B cell (primary cell): ENCODE data around the gene PSTPIP1. TPM values are rescaled to one million over a fixed set of nuclear protein-coding genes. Genes with fewer than 3 reads are reported as not detected.

Experiments used
- ATAC-seq: fragments of 200-7000 bp; cut with Tn5 transposase; one replicate; pipeline ENCODE4 v1.10.0; 2021; ENCODE audit warnings: low read depth, mild to moderate bottlenecking, moderate number of reproducible peaks, moderate library complexity
- CTCF ChIA-PET: fragments of 350-600 bp; sonication (Branson Sonifier 250); formaldehyde crosslinking; loops from one replicate; lab custom pipeline; 2021; ENCODE audit warnings: antibody characterized with exemption, inconsistent platforms; lab: Charles Lee
- POLR2A ChIA-PET: fragments of 350-600 bp; sonication (Branson Sonifier 250); formaldehyde crosslinking; loops from one replicate; lab custom pipeline; 2021; ENCODE audit warnings: antibody characterized with exemption; lab: Charles Lee
- DNase-seq: peaks from one replicate; pipeline ENCODE4 v3.0.0; 2013
- H2AFZ ChIP-seq: 2 replicates; pipeline ENCODE4 v1.6.1; 2012; ENCODE audit warnings: mild to moderate bottlenecking, low read depth, low read length; ENCODE audit not compliant: insufficient read depth, poor library complexity, severe bottlenecking
- H3K27ac ChIP-seq, 2 donors: 1 replicate in 1 of 2; 2 replicates in 1 of 2; pipeline ENCODE4 v1.5.1; 2012 to 2013; ENCODE audit warnings: low read length in 2 of 2, mild to moderate bottlenecking in 2 of 2, moderate library complexity in 1 of 2
- H3K27me3 ChIP-seq, 4 experiments: fragments of 200-600 bp in 1 of 4; sonication (generic) in 1 of 4; replicated peaks in 1 of 4; 1 replicate in 2 of 4; 2 replicates in 2 of 4; pipeline versions ENCODE4 v1.6.1 to v1.7.0; 2013 to 2016; ENCODE audit warnings: low read length in 3 of 4, mild to moderate bottlenecking in 2 of 4, mixed read lengths in 1 of 4, moderate library complexity in 1 of 4; ENCODE audit not compliant: insufficient read depth in 4 of 4, control insufficient read depth in 3 of 4; ENCODE audit errors: control extremely low read depth in 1 of 4
- H3K36me3 ChIP-seq, 2 experiments: replicated peaks in 1 of 2; 1 replicate in 1 of 2; 2 replicates in 1 of 2; pipeline versions ENCODE4 v1.6.1 to v1.7.1; 2013; ENCODE audit warnings: low read length in 1 of 2; ENCODE audit not compliant: insufficient read depth in 2 of 2, control insufficient read depth in 1 of 2; ENCODE audit errors: control extremely low read depth in 1 of 2, extremely low read depth in 1 of 2
- H3K4me1 ChIP-seq, 2 donors: fragments of 200-600 bp in 1 of 2; sonication (generic) in 1 of 2; 1 replicate in 1 of 2; 2 replicates in 1 of 2; pipeline versions ENCODE4 v1.5.1 to v1.6.1; 2013 to 2017; ENCODE audit warnings: low read length in 2 of 2; ENCODE audit not compliant: control insufficient read depth in 2 of 2, insufficient read depth in 2 of 2
- H3K4me2 ChIP-seq: replicated peaks from 2 replicates; pipeline ENCODE3; 2012; ENCODE audit warnings: mild to moderate bottlenecking, low read depth, low read length; ENCODE audit not compliant: poor library complexity, severe bottlenecking
- H3K4me3 ChIP-seq, 5 experiments: fragments of 200-600 bp in 1 of 5; sonication (generic) in 1 of 5; 1 replicate in 3 of 5; 2 replicates in 2 of 5; pipeline versions ENCODE4 v1.5.1 to v1.7.0; 2011 to 2016; ENCODE audit warnings: low read length in 4 of 5, mild to moderate bottlenecking in 4 of 5, low read depth in 2 of 5, control low read depth in 1 of 5, moderate library complexity in 1 of 5; ENCODE audit not compliant: insufficient read depth in 1 of 5; ENCODE audit errors: control extremely low read depth in 1 of 5, extremely low read depth in 1 of 5
- H3K79me2 ChIP-seq: fragments of 200-600 bp; sonication (generic); one replicate; pipeline ENCODE4 v1.6.0; 2016; ENCODE audit warnings: low read length; ENCODE audit not compliant: control insufficient read depth, insufficient read depth
- H3K9ac ChIP-seq: fragments of 200-600 bp; sonication (generic); 2 replicates; pipeline ENCODE4 v1.6.1; 2017; ENCODE audit warnings: mild to moderate bottlenecking, low read length, moderate library complexity
- H3K9me3 ChIP-seq, 3 donors: one replicate each; pipeline versions ENCODE4 v1.6.1 to v1.7.1; 2013; ENCODE audit warnings: low read length in 2 of 3; ENCODE audit not compliant: control insufficient read depth in 2 of 3, insufficient read depth in 1 of 3; ENCODE audit errors: control extremely low read depth in 1 of 3
- H4K20me1 ChIP-seq: 2 replicates; pipeline ENCODE4 v1.6.0; 2012; ENCODE audit warnings: mild to moderate bottlenecking, low read length; ENCODE audit not compliant: insufficient read depth, control insufficient read depth, poor library complexity, severe bottlenecking
- H3K27ac Mint-ChIP-seq: one replicate; pipeline ENCODE4 v1.8.0; 2021; ENCODE audit warnings: mixed read lengths
- H3K27me3 Mint-ChIP-seq: one replicate; pipeline ENCODE4 v1.8.0; 2021; ENCODE audit warnings: mixed read lengths
- H3K4me1 Mint-ChIP-seq: one replicate; pipeline ENCODE4 v1.8.0; 2021; ENCODE audit warnings: mixed read lengths
- H3K4me3 Mint-ChIP-seq: one replicate; pipeline ENCODE4 v1.8.0; 2021; ENCODE audit warnings: mixed read lengths
- H3K9me3 Mint-ChIP-seq: one replicate; pipeline ENCODE4 v1.8.0; 2022; ENCODE audit warnings: mixed read lengths; ENCODE audit not compliant: insufficient read depth
- EZH2 ChIP-seq: IDR thresholded peaks from 2 replicates; pipeline ENCODE4 v1.6.1; 2012; ENCODE audit warnings: borderline replicate concordance, low read depth, mild to moderate bottlenecking, moderate library complexity, low read length; ENCODE audit not compliant: insufficient read depth, poor library complexity, severe bottlenecking
- WGBS: methylation state at CpG from one replicate; pipeline ENCODE4 v1.1.5; 2013; ENCODE audit warnings: missing lambda C conversion rate; ENCODE audit not compliant: insufficient coverage; 5-methylcytosine and 5-hydroxymethylcytosine counted together
- intact Hi-C: fragments of 100-400 bp; cut with micrococcal nuclease; formaldehyde crosslinking; loops from one replicate; pipeline ENCODE4 v1.10.0; 2022
- polyA plus RNA-seq: library from polyadenylated mRNA; depleted of rRNA; stranded (reverse); fragments of >200 nt; gene quantifications from 2 replicates; pipeline ENCODE4 v1.2.3, GENCODE V29; 2012
- total RNA-seq, 2 donors: library from RNA; stranded (reverse); fragments of 120-200 nt in 1 of 2; gene quantifications; 1 replicate in 1 of 2; 2 replicates in 1 of 2; pipeline versions ENCODE4 v1.2.3 to v1.2.4, GENCODE V29; 2013 to 2022
- TF ChIP-seq, protein P1 (sequence below): fragments of 200-600 bp; IDR thresholded peaks from one replicate; pipeline ENCODE4 v1.8.0; 2022; ENCODE audit warnings: antibody characterized with exemption, mild to moderate bottlenecking

PSTPIP1 gene
- total and polyA plus RNA-seq, 2 donors (not counting 1 experiment from before 2014, with no cell fraction given) = 69.0 to 79.3 TPM

DNA sequence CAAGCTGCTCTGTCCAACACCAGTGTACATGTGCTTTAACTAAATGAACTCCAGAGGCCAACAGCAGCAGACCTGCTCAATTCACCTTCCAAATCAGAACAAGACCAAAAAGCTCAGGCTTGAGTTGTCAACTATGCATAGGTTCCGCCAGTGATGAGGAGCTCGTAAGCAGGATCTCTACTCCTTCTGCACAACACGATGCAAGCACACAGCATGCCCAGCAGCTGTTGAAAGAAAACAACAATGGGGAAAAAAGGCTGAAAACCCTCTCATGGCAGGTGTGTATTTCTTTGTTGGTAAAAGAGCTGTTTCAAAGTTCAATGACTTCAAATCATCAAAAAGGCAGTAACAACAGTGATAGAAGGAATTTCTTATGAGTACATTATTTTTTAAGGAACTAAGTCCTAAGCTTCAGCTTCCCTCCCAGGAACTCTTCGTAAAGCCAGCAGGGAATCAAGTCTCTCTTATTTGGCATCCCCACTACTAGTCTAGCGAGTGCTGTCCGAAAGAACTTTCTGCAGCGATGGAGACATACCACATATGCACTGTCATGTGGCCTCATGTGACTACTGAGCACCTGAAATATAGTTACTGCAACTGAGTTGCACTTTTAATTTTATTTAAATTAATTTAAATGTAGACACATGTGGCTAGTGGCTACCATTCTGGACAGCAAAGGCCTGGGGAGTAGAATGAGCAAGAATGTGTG lies 51.9 kb downstream of the PSTPIP1 start:
- intact Hi-C loops = no loop called here
- H3K27me3 ChIP-seq = no peaks in the 10 kb centered on the region
- peaks cover 51% of the 10 kb centered on the region for H3K79me2 ChIP-seq
- no peak overlapping the region for H3K4me3 ChIP-seq
- ChIA-PET CTCF (interaction anchor here (0.6 to 2.7 kb wide), 3 partner anchors 11 to 1439 kb away, joined by 3 to 8 read pairs (median 5); no protein-coding TSS in a partner anchor), POLR2A (interaction anchor here (0.5 kb wide), 1 partner anchor 60 kb away, joined by 3 read pairs; no protein-coding TSS in a partner anchor)
- DNase-seq (no peak), ATAC-seq (no peak)
- Mint-ChIP-seq H3K27me3 (no peaks in the 10 kb centered on the region), H3K4me1 (peaks cover 31% of the 10 kb centered on the region), H3K27ac (peak overlapping the region; percentile 37), H3K4me3 (no peak overlapping the region), H3K9me3 (no peaks in the 10 kb centered on the region)
- TF ChIP-seq EZH2 = no peak
- TF ChIP-seq, protein P1, sequence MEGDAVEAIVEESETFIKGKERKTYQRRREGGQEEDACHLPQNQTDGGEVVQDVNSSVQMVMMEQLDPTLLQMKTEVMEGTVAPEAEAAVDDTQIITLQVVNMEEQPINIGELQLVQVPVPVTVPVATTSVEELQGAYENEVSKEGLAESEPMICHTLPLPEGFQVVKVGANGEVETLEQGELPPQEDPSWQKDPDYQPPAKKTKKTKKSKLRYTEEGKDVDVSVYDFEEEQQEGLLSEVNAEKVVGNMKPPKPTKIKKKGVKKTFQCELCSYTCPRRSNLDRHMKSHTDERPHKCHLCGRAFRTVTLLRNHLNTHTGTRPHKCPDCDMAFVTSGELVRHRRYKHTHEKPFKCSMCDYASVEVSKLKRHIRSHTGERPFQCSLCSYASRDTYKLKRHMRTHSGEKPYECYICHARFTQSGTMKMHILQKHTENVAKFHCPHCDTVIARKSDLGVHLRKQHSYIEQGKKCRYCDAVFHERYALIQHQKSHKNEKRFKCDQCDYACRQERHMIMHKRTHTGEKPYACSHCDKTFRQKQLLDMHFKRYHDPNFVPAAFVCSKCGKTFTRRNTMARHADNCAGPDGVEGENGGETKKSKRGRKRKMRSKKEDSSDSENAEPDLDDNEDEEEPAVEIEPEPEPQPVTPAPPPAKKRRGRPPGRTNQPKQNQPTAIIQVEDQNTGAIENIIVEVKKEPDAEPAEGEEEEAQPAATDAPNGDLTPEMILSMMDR = no peak
- peaks cover 23 to 97% of the 10 kb centered on the region in 2 experiments for H3K36me3 ChIP-seq
- no peak overlapping the region for H3K27ac ChIP-seq
- WGBS = 100% methylated on average over 3 of the region's 7 CpGs
- H4K20me1 ChIP-seq = peaks cover 36% of the 10 kb centered on the region
- no peak overlapping the region for H3K4me2 ChIP-seq
- no peaks in the 10 kb centered on the region for H3K9me3 ChIP-seq
- H2AFZ ChIP-seq = no peak overlapping the region
- peaks cover 6 to 18% of the 10 kb centered on the region in 2 donors for H3K4me1 ChIP-seq
- no peak overlapping the region for H3K9ac ChIP-seq
